Stimulated activated CD8-positive, alpha-beta memory T cell treated with anti-CD3 and anti-CD28 coated beads, Interleukin-2, amount 100 ng/mL, for 1 hour (primary cell): ENCODE data around the gene NOTCH4.
"Not testable (repeated sequence)": the region's sequence is repeated elsewhere in the genome, so short reads cannot be mapped to it uniquely, and the experiment has no call there.

Experiments
- DNase-seq, 2 donors: peaks; one replicate each; pipeline ENCODE4 v3.0.0-alpha.2; 2020; ENCODE audit warnings: low read depth in 2 of 2

The NOTCH4 gene

GRCh38 chr6:32223258-32224235 is at the start of gene NOTCH4:
NOTCH4 (minus strand) TSS chr6:32224067; CDS start chr6:32223928, 139 bp downstream.
- no peak for DNase-seq

- DNase-seq: no peak
Measured at GRCh38 chr6:32271429-32271828, 47.6 kb upstream of the NOTCH4 start.

- DNase-seq: not testable (repeated sequence)
Measured at GRCh38 chr6:32268459-32268858, 44.6 kb upstream of the NOTCH4 start.

GRCh38 chr6:32267035-32267434 is 43.2 kb upstream of the NOTCH4 start:
- DNase-seq: no peak

- not testable (repeated sequence) for DNase-seq
Measured at GRCh38 chr6:32257262-32257661, 33.4 kb upstream of the NOTCH4 start.

GRCh38 chr6:32255199-32256153 is 31.6 kb upstream of the NOTCH4 start:
- DNase-seq: peak; percentile 24 to 26

- no peak for DNase-seq
Measured at GRCh38 chr6:32254761-32255198, 30.9 kb upstream of the NOTCH4 start.

GRCh38 chr6:32252331-32253009 is 28.6 kb upstream of the NOTCH4 start:
- DNase-seq: no peak

- DNase-seq: no peak
Measured at GRCh38 chr6:32249262-32249661, 25.4 kb upstream of the NOTCH4 start.

- no peak for DNase-seq
Measured at GRCh38 chr6:32247401-32247800, 23.5 kb upstream of the NOTCH4 start.

GRCh38 chr6:32244946-32245398 is 21.1 kb upstream of the NOTCH4 start:
- peak; percentile 49 to 53 for DNase-seq

GRCh38 chr6:32244270-32244669 is 20.4 kb upstream of the NOTCH4 start:
- no peak for DNase-seq

- not testable (repeated sequence) for DNase-seq
Measured at GRCh38 chr6:32242318-32242813, 18.5 kb upstream of the NOTCH4 start.

- no peak for DNase-seq
Measured at GRCh38 chr6:32240686-32241085, 16.8 kb upstream of the NOTCH4 start.

- no peak for DNase-seq
Measured at GRCh38 chr6:32239462-32239861, 15.6 kb upstream of the NOTCH4 start.

GRCh38 chr6:32234934-32235333 is 11.1 kb upstream of the NOTCH4 start:
- no peak for DNase-seq

- DNase-seq: no peak
Measured at GRCh38 chr6:32226434-32226833, 2.6 kb upstream of the NOTCH4 start.

GRCh38 chr6:32224696-32225095 is 829 bp upstream of the NOTCH4 start:
- no peak for DNase-seq

GRCh38 chr6:32222333-32223230 is 1.3 kb downstream of the NOTCH4 start:
- no peak for DNase-seq

- no peak for DNase-seq
Measured at GRCh38 chr6:32220021-32220420, 3.8 kb downstream of the NOTCH4 start.
